Upper lobe of left lung (tissue), 4 donors: ENCODE data around the gene NID2.

Experiments
- EP300 ChIP-seq, 4 donors: sonication (generic); formaldehyde crosslinking; IDR thresholded peaks; one replicate each; pipeline ENCODE4 v1.5.1; 2017; ENCODE audit warnings: antibody characterized with exemption in 4 of 4, control low read depth in 2 of 4
- POLR2A ChIP-seq, 4 donors: fragments of 450-650 bp; IDR thresholded peaks; one replicate each; pipeline ENCODE4 v1.5.1; 2016 to 2017; ENCODE audit warnings: antibody characterized with exemption in 4 of 4, mild to moderate bottlenecking in 2 of 4
- POLR2AphosphoS5 ChIP-seq, 2 donors: sonication (generic); formaldehyde crosslinking; IDR thresholded peaks; one replicate each; pipeline ENCODE4 v1.5.1; 2017; ENCODE audit warnings: antibody characterized with exemption in 2 of 2
- TF ChIP-seq, protein P1 (sequence below), 6 experiments: fragments of 450-650 bp in 4 of 6; fragments of 200-600 bp in 2 of 6; sonication (generic) in 2 of 6; IDR thresholded peaks; one replicate each; pipeline ENCODE4 v1.5.1; 2016 to 2019; ENCODE audit warnings: antibody characterized with exemption in 6 of 6

GRCh38 chr14:52058341-52058740 is 10.5 kb downstream of the NID2 start:
- TF ChIP-seq POLR2AphosphoS5 (IDR thresholded peaks at IDR 0.05): no peak
- TF ChIP-seq, protein P1, sequence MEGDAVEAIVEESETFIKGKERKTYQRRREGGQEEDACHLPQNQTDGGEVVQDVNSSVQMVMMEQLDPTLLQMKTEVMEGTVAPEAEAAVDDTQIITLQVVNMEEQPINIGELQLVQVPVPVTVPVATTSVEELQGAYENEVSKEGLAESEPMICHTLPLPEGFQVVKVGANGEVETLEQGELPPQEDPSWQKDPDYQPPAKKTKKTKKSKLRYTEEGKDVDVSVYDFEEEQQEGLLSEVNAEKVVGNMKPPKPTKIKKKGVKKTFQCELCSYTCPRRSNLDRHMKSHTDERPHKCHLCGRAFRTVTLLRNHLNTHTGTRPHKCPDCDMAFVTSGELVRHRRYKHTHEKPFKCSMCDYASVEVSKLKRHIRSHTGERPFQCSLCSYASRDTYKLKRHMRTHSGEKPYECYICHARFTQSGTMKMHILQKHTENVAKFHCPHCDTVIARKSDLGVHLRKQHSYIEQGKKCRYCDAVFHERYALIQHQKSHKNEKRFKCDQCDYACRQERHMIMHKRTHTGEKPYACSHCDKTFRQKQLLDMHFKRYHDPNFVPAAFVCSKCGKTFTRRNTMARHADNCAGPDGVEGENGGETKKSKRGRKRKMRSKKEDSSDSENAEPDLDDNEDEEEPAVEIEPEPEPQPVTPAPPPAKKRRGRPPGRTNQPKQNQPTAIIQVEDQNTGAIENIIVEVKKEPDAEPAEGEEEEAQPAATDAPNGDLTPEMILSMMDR (IDR thresholded peaks at IDR 0.05): no peak
- no peak for TF ChIP-seq POLR2A (IDR thresholded peaks at IDR 0.05)
- no peak for TF ChIP-seq EP300 (IDR thresholded peaks at IDR 0.05)
